Sigmoid colon (tissue), 4 donors: ENCODE results near the gene NLRP9.

ENCODE experiments used
- CTCF ChIP-seq, 4 experiments: fragments of 450-650 bp in 3 of 4; fragments of 200-600 bp in 1 of 4; IDR thresholded peaks; one replicate each; pipeline ENCODE4 v1.5.1; 2016 to 2019; ENCODE audit warnings: antibody characterized with exemption in 4 of 4, mild to moderate bottlenecking in 3 of 4, moderate library complexity in 2 of 4
- POLR2A ChIP-seq, 2 donors: fragments of 450-650 bp; IDR thresholded peaks; one replicate each; pipeline ENCODE4 v1.6.1; 2016; ENCODE audit warnings: antibody characterized with exemption in 2 of 2, mild to moderate bottlenecking in 2 of 2, moderate library complexity in 2 of 2
- POLR2AphosphoS5 ChIP-seq, 4 donors: sonication (generic); formaldehyde crosslinking; IDR thresholded peaks; one replicate each; pipeline ENCODE4 v1.6.1; 2017; ENCODE audit warnings: antibody characterized with exemption in 4 of 4

GRCh38 chr19:55688422-55689218 lies 49.6 kb downstream of the NLRP9 start:
- TF ChIP-seq CTCF (IDR thresholded peaks at IDR 0.05) (no peak), POLR2AphosphoS5 (IDR thresholded peaks at IDR 0.05) (no peak), POLR2A (IDR thresholded peaks at IDR 0.05) (no peak)
